Small intestine (tissue), 4 donors: ENCODE results near the gene NYAP1. TPM values are rescaled to one million over a fixed set of nuclear protein-coding genes. Genes with fewer than 3 reads are reported as not detected.

Experiments
- polyA plus RNA-seq, 4 donors: library from polyadenylated mRNA; stranded (reverse) in 3 of 4; unstranded in 1 of 4; fragments of 200-250 nt in 3 of 4; fragments of 120-200 nt in 1 of 4; gene quantifications; one replicate each; pipeline versions ENCODE4 v1.2.1 to v1.2.3, GENCODE V29; 2013
- donor health status: healthy with polysubstance abuse.
- donor health status: Bipolar disorder and iron deficiency.
- donor health status: healthy.

Gene NYAP1
- polyA plus RNA-seq, 4 donors: 1.1 to 2.3 TPM; not detected in 2

Other genes starting within 250 kb of the NYAP1 start
- gene SPDYE3, start 176.2 kb upstream of the NYAP1 start, polyA plus RNA-seq: 1 to 10 TPM in 1 of 4 donors, under 1 TPM in 1, not detected in 2; 0.06 to 3.1 TPM
- gene PILRB, start 125.8 kb upstream of the NYAP1 start, polyA plus RNA-seq: 100 to 1,000 TPM in 1 of 4 donors, 10 to 100 TPM in 3; 39.1 to 117 (median 57.2) TPM
- gene PILRA, start 110.4 kb upstream of the NYAP1 start, polyA plus RNA-seq: 1 to 10 TPM in 3 of 4 donors, under 1 TPM in 1; 0.81 to 5.0 (median 3.4) TPM
- gene ZCWPW1, start 55.2 kb upstream of the NYAP1 start, polyA plus RNA-seq: 1 to 10 TPM; 1.3 to 6.5 (median 4.8) TPM
- 10 to 100 TPM; 26.8 to 41.1 (median 30.7) TPM for gene MEPCE, start 54.1 kb upstream of the NYAP1 start, polyA plus RNA-seq
- gene PPP1R35, start 47.4 kb upstream of the NYAP1 start, polyA plus RNA-seq: 10 to 100 TPM; 27.1 to 62.8 (median 46.8) TPM
- 1 to 10 TPM in 1 of 4 donors, under 1 TPM in 2, not detected in 1; 0.43 to 1.2 (median 0.89) TPM for gene SPACDR, start 19.7 kb upstream of the NYAP1 start, polyA plus RNA-seq
- 10 to 100 TPM; 31.7 to 57.9 (median 49.6) TPM for gene TSC22D4, start 4.7 kb upstream of the NYAP1 start, polyA plus RNA-seq
- gene AGFG2, start 55.3 kb downstream of the NYAP1 start, polyA plus RNA-seq: 10 to 100 TPM in 3 of 4 donors, 1 to 10 TPM in 1; 9.5 to 23.9 (median 16.4) TPM
- gene SAP25, start 90.0 kb downstream of the NYAP1 start, polyA plus RNA-seq: 10 to 100 TPM in 2 of 4 donors, 1 to 10 TPM in 2; 2.0 to 28.2 (median 12.9) TPM
- 100 to 1,000 TPM in 1 of 4 donors, 10 to 100 TPM in 3; 33.4 to 111 (median 55.1) TPM for gene LRCH4, start 102.2 kb downstream of the NYAP1 start, polyA plus RNA-seq
- 1 to 10 TPM in 1 of 4 donors, under 1 TPM in 1, not detected in 2; 0.55 to 1.1 TPM for gene FBXO24, start 102.4 kb downstream of the NYAP1 start, polyA plus RNA-seq
- gene PCOLCE, start 118.4 kb downstream of the NYAP1 start, polyA plus RNA-seq: 10 to 100 TPM in 2 of 4 donors, 1 to 10 TPM in 2; 1.9 to 28.5 (median 9.7) TPM
- gene MOSPD3, start 128.6 kb downstream of the NYAP1 start, polyA plus RNA-seq: 10 to 100 TPM in 3 of 4 donors, 1 to 10 TPM in 1; 8.4 to 14.9 (median 10.6) TPM
- 1 to 10 TPM in 2 of 4 donors, not detected in 2; 1.2 to 1.3 TPM for gene TFR2, start 157.6 kb downstream of the NYAP1 start, polyA plus RNA-seq
- gene ACTL6B, start 172.5 kb downstream of the NYAP1 start, polyA plus RNA-seq: under 1 TPM in 2 of 4 donors, not detected in 2; 0.52 to 1.00 TPM
- gene GNB2, start 189.8 kb downstream of the NYAP1 start, polyA plus RNA-seq: 100 to 1,000 TPM; 179 to 214 (median 186) TPM
- gene GIGYF1, start 210.3 kb downstream of the NYAP1 start, polyA plus RNA-seq: 10 to 100 TPM; 15.7 to 49.1 (median 17.9) TPM
- gene POP7, start 222.2 kb downstream of the NYAP1 start, polyA plus RNA-seq: 10 to 100 TPM; 31.9 to 44.8 (median 40.9) TPM
- gene EPO, start 236.5 kb downstream of the NYAP1 start, polyA plus RNA-seq: under 1 TPM in 2 of 4 donors, not detected in 2; 0.04 to 0.15 TPM
- gene ZAN, start 249.7 kb downstream of the NYAP1 start, polyA plus RNA-seq: under 1 TPM in 1 of 4 donors, not detected in 3; 0.03 TPM